DND-41 (cell line): ENCODE results near the gene NOX4.

Source experiments
- CTCF ChIP-seq: IDR thresholded peaks from 2 replicates; pipeline ENCODE4 v1.5.1; 2012; ENCODE audit warnings: borderline replicate concordance, low read length, moderate library complexity, mild to moderate bottlenecking; ENCODE audit not compliant: poor library complexity, severe bottlenecking; ENCODE audit errors: extremely low read depth
- EZH2 ChIP-seq: IDR thresholded peaks from 3 replicates; pipeline ENCODE4 v1.6.1; 2012; ENCODE audit warnings: borderline replicate concordance, low read depth, mild to moderate bottlenecking, moderate library complexity, low read length, inconsistent platforms; ENCODE audit not compliant: severe bottlenecking

DNA sequence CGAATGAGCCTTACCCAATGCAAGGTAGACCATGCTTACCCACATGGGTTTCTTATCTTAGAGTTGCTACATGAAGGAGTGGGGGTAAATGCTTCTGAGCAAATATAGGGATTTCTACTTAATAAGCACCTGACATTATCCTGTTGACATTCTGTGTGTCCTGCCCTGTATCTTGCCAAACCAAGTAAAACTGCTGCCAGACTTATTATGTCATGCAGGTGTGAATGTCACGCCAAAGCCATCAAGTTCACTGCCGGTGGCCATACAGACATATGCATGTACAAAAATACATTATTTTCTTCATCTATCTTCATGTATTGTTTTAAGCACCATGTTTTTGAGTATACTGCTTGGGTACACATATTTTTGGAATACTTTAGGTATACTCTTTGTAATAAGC is 70.2 kb downstream of the NOX4 start:
- TF ChIP-seq CTCF, result no peak
- no peak for TF ChIP-seq EZH2
